Cardiac muscle cell (in vitro differentiated cells and primary cell): ENCODE results near the gene CALCOCO1. TPM values are rescaled to one million over a fixed set of nuclear protein-coding genes. Genes with fewer than 3 reads are reported as not detected.

Source experiments
- DNase-seq, 2 donors: peaks; one replicate each; pipeline versions ENCODE4 v3.0.0 to v3.0.0-alpha.2; 2010 to 2017; ENCODE audit warnings: low read depth in 1 of 2, low spot score in 1 of 2
- H3K27ac ChIP-seq: fragments of 200-600 bp; sonication (generic); 2 replicates; pipeline ENCODE4 v1.5.1; 2016
- H3K27me3 ChIP-seq: fragments of 200-600 bp; sonication (generic); 2 replicates; pipeline ENCODE4 v1.6.0; 2016; ENCODE audit warnings: control low read depth
- H3K36me3 ChIP-seq: fragments of 200-600 bp; sonication (generic); 2 replicates; pipeline ENCODE4 v1.5.1; 2016; ENCODE audit warnings: control low read depth
- H3K4me1 ChIP-seq: fragments of 200-600 bp; sonication (generic); 2 replicates; pipeline ENCODE4 v1.8.1; 2017; ENCODE audit warnings: low read depth, mild to moderate bottlenecking, mixed run types
- H3K4me3 ChIP-seq: fragments of 200-600 bp; sonication (generic); 2 replicates; pipeline ENCODE4 v1.5.1; 2016; ENCODE audit warnings: mild to moderate bottlenecking
- H3K9me3 ChIP-seq: fragments of 200-600 bp; sonication (generic); 2 replicates; pipeline ENCODE4 v1.5.1; 2017; ENCODE audit warnings: low read depth, mild to moderate bottlenecking, control low read depth
- polyA plus RNA-seq: library from polyadenylated mRNA; unstranded; fragments of >200 nt; fragmentation: Nextera tagmentation; extraction: Ambion mirVana; gene quantifications from 2 replicates; pipeline ENCODE4 v1.2.1, GENCODE V29; 2016
- total RNA-seq: library from RNA; depleted of rRNA; stranded (reverse); fragments of >200 nt; gene quantifications from 2 replicates; pipeline ENCODE4 v1.2.3, GENCODE V29; 2016
- TF ChIP-seq, protein P1 (sequence below): IDR thresholded peaks from 2 replicates; pipeline ENCODE4 v1.5.1; 2012; ENCODE audit warnings: low read depth, mild to moderate bottlenecking, low read length

CALCOCO1 gene
- total and polyA plus RNA-seq, 2 experiments from 2014 or later = 128 to 187 TPM

DNA sequence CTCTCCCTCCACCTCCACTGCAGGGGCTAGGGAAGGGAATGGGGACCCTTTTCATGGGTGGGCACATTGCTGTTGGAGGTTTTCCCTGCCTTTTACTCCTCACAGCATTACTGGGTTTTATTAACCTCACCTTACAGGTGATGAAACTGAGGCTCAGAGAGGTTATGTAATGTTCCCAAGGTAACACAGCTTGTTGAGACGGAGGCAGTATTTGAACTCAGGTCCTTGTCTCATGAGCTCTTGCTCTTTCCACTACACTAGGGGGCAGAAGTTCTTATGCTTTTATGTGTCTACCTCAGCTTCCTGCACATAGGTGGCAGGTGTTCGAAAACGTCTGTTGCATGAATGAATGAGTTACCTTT is 12.9 kb upstream of the CALCOCO1 start:
- no peak for DNase-seq
- TF ChIP-seq, protein P1, sequence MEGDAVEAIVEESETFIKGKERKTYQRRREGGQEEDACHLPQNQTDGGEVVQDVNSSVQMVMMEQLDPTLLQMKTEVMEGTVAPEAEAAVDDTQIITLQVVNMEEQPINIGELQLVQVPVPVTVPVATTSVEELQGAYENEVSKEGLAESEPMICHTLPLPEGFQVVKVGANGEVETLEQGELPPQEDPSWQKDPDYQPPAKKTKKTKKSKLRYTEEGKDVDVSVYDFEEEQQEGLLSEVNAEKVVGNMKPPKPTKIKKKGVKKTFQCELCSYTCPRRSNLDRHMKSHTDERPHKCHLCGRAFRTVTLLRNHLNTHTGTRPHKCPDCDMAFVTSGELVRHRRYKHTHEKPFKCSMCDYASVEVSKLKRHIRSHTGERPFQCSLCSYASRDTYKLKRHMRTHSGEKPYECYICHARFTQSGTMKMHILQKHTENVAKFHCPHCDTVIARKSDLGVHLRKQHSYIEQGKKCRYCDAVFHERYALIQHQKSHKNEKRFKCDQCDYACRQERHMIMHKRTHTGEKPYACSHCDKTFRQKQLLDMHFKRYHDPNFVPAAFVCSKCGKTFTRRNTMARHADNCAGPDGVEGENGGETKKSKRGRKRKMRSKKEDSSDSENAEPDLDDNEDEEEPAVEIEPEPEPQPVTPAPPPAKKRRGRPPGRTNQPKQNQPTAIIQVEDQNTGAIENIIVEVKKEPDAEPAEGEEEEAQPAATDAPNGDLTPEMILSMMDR = no peak
- H3K4me3 ChIP-seq = peak overlapping the region; percentile 29
- H3K4me1 ChIP-seq = no peaks in the 10 kb centered on the region
- H3K9me3 ChIP-seq = no peaks in the 10 kb centered on the region
- peaks cover 94% of the 10 kb centered on the region for H3K27me3 ChIP-seq
- no peak overlapping the region for H3K27ac ChIP-seq
- H3K36me3 ChIP-seq = no peaks in the 10 kb centered on the region

DNA sequence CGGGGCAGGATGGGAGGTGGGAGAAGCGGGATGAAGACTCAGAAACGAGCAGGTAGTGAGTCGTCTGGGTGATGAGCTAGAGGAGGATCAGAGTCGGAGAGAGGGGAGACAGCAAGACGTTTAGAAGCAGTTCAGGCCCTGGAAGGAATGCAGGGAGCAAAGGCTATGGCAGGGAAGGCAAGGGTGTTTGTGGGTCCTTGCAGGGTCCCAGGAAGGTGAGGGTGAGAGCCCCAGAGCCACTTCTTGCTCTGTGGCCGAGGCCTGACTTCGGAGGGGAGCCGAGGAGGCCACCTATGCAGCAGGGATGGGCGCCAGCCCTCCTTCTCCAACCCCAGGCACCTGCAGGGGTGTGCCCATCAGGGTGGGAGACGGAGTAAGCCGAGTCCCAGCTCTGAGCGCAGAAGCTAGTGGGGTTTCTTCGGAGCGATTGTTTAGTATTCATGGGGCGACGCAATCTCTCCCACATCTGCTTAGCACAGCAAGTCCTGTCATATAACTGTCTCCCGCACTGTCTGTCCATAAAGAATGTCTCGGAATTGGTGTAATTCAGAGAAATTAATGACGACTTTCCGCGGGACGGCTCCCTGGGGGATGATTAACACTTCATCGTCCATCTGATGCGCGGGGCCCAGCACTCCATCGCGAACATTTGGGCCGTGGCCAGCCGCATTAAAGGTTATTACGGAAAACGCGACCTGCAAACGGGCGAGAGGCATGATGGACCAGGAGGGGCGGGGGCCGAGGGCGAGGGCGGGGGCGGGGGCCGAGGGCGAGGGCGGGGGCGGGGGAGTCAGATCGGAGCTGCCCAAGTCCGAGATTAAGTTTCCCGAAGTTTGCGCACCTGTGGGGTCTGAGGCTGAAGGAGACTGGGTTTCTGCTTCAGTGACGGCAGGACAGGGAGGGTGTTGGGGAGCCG is 12.2 kb upstream of the CALCOCO1 start:
- peaks cover 94% of the 10 kb centered on the region for H3K27me3 ChIP-seq
- H3K36me3 ChIP-seq = no peaks in the 10 kb centered on the region
- H3K27ac ChIP-seq = no peak overlapping the region
- H3K4me3 ChIP-seq = peak overlapping the region; percentile 29
- DNase-seq = no peak
- H3K9me3 ChIP-seq = no peaks in the 10 kb centered on the region
- TF ChIP-seq, protein P1 = no peak
- H3K4me1 ChIP-seq = no peaks in the 10 kb centered on the region

DNA sequence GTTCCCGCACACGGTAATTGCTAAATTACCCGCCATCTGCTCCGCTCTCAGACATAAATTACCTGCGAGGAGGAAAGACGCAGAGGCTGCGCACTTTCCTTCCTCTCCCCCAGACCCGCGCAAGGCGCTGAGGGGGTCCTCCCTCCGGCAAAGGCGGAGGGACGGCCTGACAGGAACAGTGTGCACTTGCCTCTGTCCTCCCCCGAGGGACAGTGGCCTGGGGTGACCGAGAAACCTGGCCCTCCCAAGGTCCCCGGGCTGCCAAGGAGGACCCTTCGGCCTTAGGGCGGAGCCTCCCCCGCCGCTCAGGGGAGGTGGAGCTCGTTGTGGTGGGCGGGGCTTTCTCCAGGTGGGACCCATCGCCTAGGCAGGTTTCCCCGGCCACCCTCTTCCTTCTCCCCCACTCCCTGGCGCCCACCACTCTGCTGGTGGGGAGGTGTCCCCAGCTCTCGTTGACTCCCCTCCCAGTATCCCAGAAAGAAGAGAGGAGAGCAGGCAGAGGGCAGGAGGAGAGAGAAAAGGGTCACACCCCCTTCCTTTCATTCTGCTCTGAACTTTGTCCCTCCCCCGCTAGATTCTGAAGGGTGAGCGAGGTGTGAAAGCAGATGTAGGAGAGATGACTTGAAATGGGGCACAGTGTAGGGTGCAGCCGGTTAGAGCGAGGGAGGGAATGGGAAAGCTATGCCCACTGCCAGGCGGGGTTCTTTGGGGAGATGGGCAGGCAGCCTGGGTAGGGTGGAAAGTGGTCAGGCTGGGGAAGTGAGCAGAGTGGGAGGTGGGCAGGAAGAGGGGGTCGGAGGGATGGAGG is 11.4 kb upstream of the CALCOCO1 start:
- no peak for DNase-seq
- Histone ChIP-seq H3K4me1 (no peaks in the 10 kb centered on the region), H3K9me3 (no peaks in the 10 kb centered on the region), H3K27me3 (peaks cover 95% of the 10 kb centered on the region), H3K4me3 (peak overlapping the region; percentile 8), H3K27ac (no peak overlapping the region), H3K36me3 (no peaks in the 10 kb centered on the region)
- TF ChIP-seq, protein P1 = no peak

GRCh38 chr12:53737951-53738405 is 10.7 kb upstream of the CALCOCO1 start:
- Histone ChIP-seq H3K4me3 (no peak overlapping the region), H3K27ac (no peak overlapping the region), H3K9me3 (no peaks in the 10 kb centered on the region), H3K4me1 (no peaks in the 10 kb centered on the region), H3K27me3 (peaks cover 98% of the 10 kb centered on the region), H3K36me3 (no peaks in the 10 kb centered on the region)
- TF ChIP-seq, protein P1 = no peak
- no peak for DNase-seq

GRCh38 chr12:53737093-53737808 is 10.0 kb upstream of the CALCOCO1 start:
- H3K4me1 ChIP-seq = peaks cover under 1% of the 10 kb centered on the region
- H3K36me3 ChIP-seq = no peaks in the 10 kb centered on the region
- TF ChIP-seq, protein P1 = no peak
- no peaks in the 10 kb centered on the region for H3K9me3 ChIP-seq
- H3K4me3 ChIP-seq = no peak overlapping the region
- no peak for DNase-seq
- no peak overlapping the region for H3K27ac ChIP-seq
- peaks cover 97% of the 10 kb centered on the region for H3K27me3 ChIP-seq
